K562 (cell line): Measurements from ENCODE around the gene RAB13. TPM values are rescaled to one million over a fixed set of nuclear protein-coding genes. Genes with fewer than 3 reads are reported as not detected.

ENCODE experiments used
- ATF2 ChIP-seq: sonication (generic); formaldehyde crosslinking; IDR thresholded peaks from 2 replicates; pipeline ENCODE4 v1.8.1; 2022; ENCODE audit warnings: missing genetic modification reagents
- BDP1 ChIP-seq: IDR thresholded peaks from 3 replicates; pipeline ENCODE4 v1.6.1; 2011; ENCODE audit not compliant: insufficient read length, insufficient read depth
- CTBP1 ChIP-seq: fragments of 450-650 bp; IDR thresholded peaks from 2 replicates; pipeline ENCODE4 v1.6.1; 2016; ENCODE audit warnings: borderline replicate concordance
- GABPA ChIP-seq: fragments of 200-800 bp; sonication (Bioruptor generic); conservative IDR thresholded peaks from 2 replicates; pipeline ENCODE4 v1.6.1; 2016; ENCODE audit warnings: low read depth, missing genetic modification characterization, missing compliant biosample characterization
- HCFC1 ChIP-seq: IDR thresholded peaks from 2 replicates; pipeline ENCODE4 v1.6.1; 2012; ENCODE audit warnings: low read depth, low read length, improper control_type of control experiment
- NKRF ChIP-seq: fragments of 450-650 bp; IDR thresholded peaks from 2 replicates; pipeline ENCODE4 v1.6.1; 2016; ENCODE audit warnings: borderline replicate concordance
- POLR2G ChIP-seq: fragments of 200-400 bp; formaldehyde crosslinking; IDR thresholded peaks from 2 replicates; pipeline ENCODE4 v1.6.1; 2017; ENCODE audit warnings: low read depth, mild to moderate bottlenecking, antibody characterized with exemption, low read length, moderate library complexity
- SRSF1 ChIP-seq: fragments of 200-400 bp; formaldehyde crosslinking; IDR thresholded peaks from 2 replicates; pipeline ENCODE4 v1.6.1; 2017; ENCODE audit warnings: mild to moderate bottlenecking, low read depth, low read length, moderate library complexity
- ZBTB40 ChIP-seq, 2 experiments: fragments of 450-650 bp in 1 of 2; sonication (generic) in 1 of 2; formaldehyde crosslinking in 1 of 2; IDR thresholded peaks; 2 replicates each; pipeline versions ENCODE4 v1.7.1 to v1.9.0; 2016 to 2022; ENCODE audit warnings: inconsistent platforms in 1 of 2, mild to moderate bottlenecking in 1 of 2, missing genetic modification reagents in 1 of 2
- ZFX ChIP-seq: sonication (generic); formaldehyde crosslinking; IDR thresholded peaks from 2 replicates; pipeline ENCODE4 v1.8.0; 2022; ENCODE audit warnings: mild to moderate bottlenecking, missing genetic modification reagents, moderate library complexity
- ZNF23 ChIP-seq: fragments of 250-450 bp; sonication (Bioruptor Pico); IDR thresholded peaks from 2 replicates; pipeline ENCODE4 v1.4.0; 2020; ENCODE audit warnings: mild to moderate bottlenecking
- ZNF311 ChIP-seq: fragments of 250-450 bp; sonication (Bioruptor Pico); IDR thresholded peaks from 2 replicates; pipeline ENCODE4 v1.4.0; 2020; ENCODE audit warnings: mild to moderate bottlenecking, moderate library complexity
- ZNF75A ChIP-seq: fragments of 450-650 bp; formaldehyde crosslinking; IDR thresholded peaks from 2 replicates; pipeline ENCODE4 v1.4.0; 2020; ENCODE audit warnings: mild to moderate bottlenecking
- ZNF780A ChIP-seq: fragments of 250-450 bp; sonication (Bioruptor Pico); IDR thresholded peaks from 2 replicates; pipeline ENCODE4 v1.5.0; 2021; ENCODE audit warnings: mild to moderate bottlenecking
- polyA plus RNA-seq, 8 experiments: library from polyadenylated mRNA; depleted of rRNA in 4 of 8; stranded (reverse) in 5 of 8; unstranded in 3 of 8; fragments of >200 nt; fragmentation: Nextera tagmentation in 2 of 8; fragmentation: Illumina TruSeq in 1 of 8; extraction: Ambion mirVana in 2 of 8; extraction: Trizol in 1 of 8; gene quantifications; 2 replicates each; pipeline versions ENCODE4 v1.2.1 to v1.2.3, GENCODE V29; 2011 to 2014; ENCODE audit warnings: inconsistent platforms in 1 of 8, missing spikeins in 1 of 8
- total RNA-seq, 7 experiments: library from RNA; depleted of rRNA in 6 of 7; stranded (reverse); fragments of >200 nt in 6 of 7; fragmentation: Illumina TruSeq in 2 of 7; extraction: Trizol in 2 of 7; gene quantifications; 2 replicates each; pipeline versions ENCODE4 v1.2.1 to v1.2.3, GENCODE V29; 2011 to 2021; ENCODE audit warnings: low replicate concordance in 1 of 7

Gene RAB13
- total and polyA plus RNA-seq, 9 of the 15 experiments (the other 6 are each of a cell fraction or from before 2014, with no cell fraction given) = 22.3 to 100 (median 39.8) TPM

GRCh38 chr1:153985941-153986761, at the start of gene RAB13 (continued):
- TF ChIP-seq ZNF780A (CRISPR knock-in tag) (0 out of 2 replicates have a peak, but pooled peaks have one; percentile 66), ZNF75A (no peak), NKRF (peak; percentile 9; the same call in 1 of the 2 replicates), ZBTB40 (IDR thresholded peaks at IDR 0.05) (peak; percentile 27; the same call in 1 of the 2 replicates), ZBTB40 (CRISPR knock-in tag; IDR thresholded peaks at IDR 0.05) (no peak), ZNF311 (CRISPR knock-in tag) (no peak), HCFC1 (no peak), BDP1 (no peak), POLR2G (peak; percentile 43; the same call in 1 of the 2 replicates), ATF2 (no peak), GABPA (tag) (0 out of 2 replicates have a peak, but pooled peaks have one; percentile 21), ZNF23 (CRISPR knock-in tag) (no peak), ZFX (CRISPR knock-in tag) (peak; percentile 47), SRSF1 (no peak), CTBP1 (no peak)
